Frontal cortex (tissue), 4 donors: ENCODE data around the gene ZSWIM1. TPM values are rescaled to one million over a fixed set of nuclear protein-coding genes. Genes with fewer than 3 reads are reported as not detected.
"Not testable (repeated sequence)": the region's sequence is repeated elsewhere in the genome, so short reads cannot be mapped to it uniquely, and the experiment has no call there.

Source experiments
- DNase-seq, 2 donors: peaks; one replicate each; pipeline ENCODE4 v3.0.0; 2012; ENCODE audit warnings: low spot score in 2 of 2
- FAIRE-seq: peaks from 2 replicates; lab custom pipeline; 2012; peaks lifted over from hg19 to GRCh38; lab: Jason Lieb, UNC
- total RNA-seq: library from RNA; depleted of rRNA; stranded (reverse); fragments of >200 nt; gene quantifications from one replicate; pipeline ENCODE4 v1.2.3, GENCODE V29; 2014
- donor health status: control.
- donor health status: control.
- donor health status: control.

ZSWIM1 gene
- total RNA-seq, 1 donor from 2014 or later = 5.3 TPM

- no peak for FAIRE-seq
- DNase-seq = no peak
Measured at GRCh38 chr20:45886590-45887345, 5.7 kb downstream of the ZSWIM1 start.

GRCh38 chr20:45887346-45887715, 6.3 kb downstream of the ZSWIM1 start, which contains the start of gene SPATA25:
Gene SPATA25, minus strand, starts transcription at chr20:45887622. Its CDS starts 32 bp downstream, at chr20:45887590.
- no peak for FAIRE-seq
- DNase-seq = no peak

GRCh38 chr20:45888681-45889080, 7.7 kb downstream of the ZSWIM1 start:
- FAIRE-seq = no peak
- no peak for DNase-seq

GRCh38 chr20:45890077-45890984, 9.3 kb downstream of the ZSWIM1 start:
- no peak for FAIRE-seq
- DNase-seq = peak; percentile 66 to 69

- DNase-seq (peak; percentile 99), FAIRE-seq (no peak)
Measured at GRCh38 chr20:45890985-45891983, 10.3 kb downstream of the ZSWIM1 start, which contains the start of the genes CTSA and NEURL2. Gene CTSA, plus strand, starts transcription at chr20:45891335. Its CDS starts 234 bp downstream, at chr20:45891569. Gene NEURL2, minus strand, starts transcription at chr20:45891208. Its CDS starts 217 bp downstream, at chr20:45890991.

- FAIRE-seq = no peak
- peak; percentile 49 to 58 for DNase-seq
Measured at GRCh38 chr20:45892049-45892825, 11.2 kb downstream of the ZSWIM1 start.

- FAIRE-seq = no peak
Measured at GRCh38 chr20:45892828-45893500, 11.9 kb downstream of the ZSWIM1 start.

GRCh38 chr20:45893831-45894230, 12.8 kb downstream of the ZSWIM1 start:
- FAIRE-seq (no peak), DNase-seq (no peak)

More at GRCh38 chr20:45892828-45893500, 11.9 kb downstream of the ZSWIM1 start:
- no peak for DNase-seq

- no peak for FAIRE-seq
Measured at GRCh38 chr20:45894797-45895196, 13.8 kb downstream of the ZSWIM1 start.

GRCh38 chr20:45896641-45897161, 15.7 kb downstream of the ZSWIM1 start:
- DNase-seq = no peak
- no peak for FAIRE-seq

More at GRCh38 chr20:45894797-45895196, 13.8 kb downstream of the ZSWIM1 start:
- no peak for DNase-seq

- DNase-seq = no peak
- no peak for FAIRE-seq
Measured at GRCh38 chr20:45897289-45897688, 16.3 kb downstream of the ZSWIM1 start.

GRCh38 chr20:45897692-45898091, 16.7 kb downstream of the ZSWIM1 start:
- FAIRE-seq = no peak
- no peak for DNase-seq

- no peak for FAIRE-seq
Measured at GRCh38 chr20:45898285-45898684, 17.3 kb downstream of the ZSWIM1 start.

GRCh38 chr20:45899046-45899835, 18.2 kb downstream of the ZSWIM1 start:
- no peak for FAIRE-seq

More at GRCh38 chr20:45898285-45898684, 17.3 kb downstream of the ZSWIM1 start:
- no peak for DNase-seq

GRCh38 chr20:45901332-45901731, 20.3 kb downstream of the ZSWIM1 start:
- FAIRE-seq, DNase-seq: not testable (repeated sequence)

More at GRCh38 chr20:45899046-45899835, 18.2 kb downstream of the ZSWIM1 start:
- DNase-seq = no peak

- no peak for DNase-seq
- FAIRE-seq = no peak
Measured at GRCh38 chr20:45902199-45902701, 21.2 kb downstream of the ZSWIM1 start.
